ENCODE measurements around the gene LCN1.

Gene LCN1

GRCh38 chr9:135489188-135489906, 31.9 kb upstream of the LCN1 start:
- no peak for DNase-seq

GRCh38 chr9:135490166-135490870, 30.9 kb upstream of the LCN1 start:
- DNase-seq: no peak

- no peak for DNase-seq
These were observed 30.2 kb upstream of the LCN1 start for GRCh38 chr9:135490980-135491464.

GRCh38 chr9:135491764-135492163, 29.5 kb upstream of the LCN1 start:
- DNase-seq: no peak

GRCh38 chr9:135492886-135493669, 28.2 kb upstream of the LCN1 start:
- no peak for DNase-seq

- DNase-seq: no peak
These were observed 26.3 kb upstream of the LCN1 start for GRCh38 chr9:135494791-135495559.

- no peak for DNase-seq
These were observed 22.7 kb upstream of the LCN1 start for GRCh38 chr9:135498381-135499126.

- no peak for DNase-seq
These were observed 21.7 kb upstream of the LCN1 start for GRCh38 chr9:135499326-135500070.

- no peak for DNase-seq
These were observed 21.1 kb upstream of the LCN1 start for GRCh38 chr9:135500071-135500524.

GRCh38 chr9:135500525-135501260, 20.5 kb upstream of the LCN1 start, which contains the start of gene MRPS2:
MRPS2 (plus strand) TSS chr9:135500682; CDS start chr9:135500711, 29 bp downstream.
- no peak for DNase-seq

- DNase-seq: no peak
These were observed 19.7 kb upstream of the LCN1 start for GRCh38 chr9:135501261-135502167.

GRCh38 chr9:135502168-135502872, 18.9 kb upstream of the LCN1 start:
- no peak for DNase-seq

GRCh38 chr9:135502873-135503321, 18.3 kb upstream of the LCN1 start:
- no peak for DNase-seq

GRCh38 chr9:135503371-135504261, 17.6 kb upstream of the LCN1 start:
- DNase-seq: no peak

- DNase-seq: no peak
These were observed 16.7 kb upstream of the LCN1 start for GRCh38 chr9:135504262-135505243.
